HEK293T (cell line): ENCODE results near the gene MPRIP.

Experiments
- ARNT ChIP-seq: fragments of 450-650 bp; IDR thresholded peaks from 2 replicates; pipeline ENCODE4 v1.6.1; 2017; ENCODE audit warnings: mild to moderate bottlenecking
- BHLHE40 ChIP-seq: fragments of 450-650 bp; IDR thresholded peaks from 2 replicates; pipeline ENCODE4 v1.6.1; 2016; ENCODE audit warnings: mild to moderate bottlenecking, moderate library complexity, borderline replicate concordance
- CTBP1 ChIP-seq: fragments of 450-650 bp; IDR thresholded peaks from 2 replicates; pipeline ENCODE4 v1.6.1; 2016; ENCODE audit warnings: borderline replicate concordance
- ELF4 ChIP-seq: fragments of 450-650 bp; IDR thresholded peaks from 2 replicates; pipeline ENCODE4 v1.6.1; 2017; ENCODE audit warnings: antibody characterized with exemption
- FOXA1 ChIP-seq: fragments of 450-650 bp; IDR thresholded peaks from 2 replicates; pipeline ENCODE4 v1.6.1; 2016; ENCODE audit warnings: mild to moderate bottlenecking
- FOXK2 ChIP-seq: fragments of 450-650 bp; IDR thresholded peaks from 2 replicates; pipeline ENCODE4 v1.6.1; 2016; ENCODE audit warnings: mild to moderate bottlenecking
- HDGF ChIP-seq: fragments of 450-650 bp; IDR thresholded peaks from 2 replicates; pipeline ENCODE4 v1.6.1; 2017; ENCODE audit warnings: antibody characterized with exemption, borderline replicate concordance
- SP1 ChIP-seq: fragments of 450-650 bp; IDR thresholded peaks from 2 replicates; pipeline ENCODE4 v1.6.1; 2017
- SUZ12 ChIP-seq: fragments of 450-650 bp; IDR thresholded peaks from 2 replicates; pipeline ENCODE4 v1.6.1; 2016; ENCODE audit warnings: mild to moderate bottlenecking
- TARDBP ChIP-seq: fragments of 450-650 bp; IDR thresholded peaks from 2 replicates; pipeline ENCODE4 v1.6.1; 2016
- ZNF384 ChIP-seq: fragments of 450-650 bp; IDR thresholded peaks from 2 replicates; pipeline ENCODE4 v1.6.1; 2016
- TF ChIP-seq, protein P1 (sequence below): fragments of 450-650 bp; IDR thresholded peaks from 2 replicates; pipeline ENCODE4 v1.6.1; 2016

DNA sequence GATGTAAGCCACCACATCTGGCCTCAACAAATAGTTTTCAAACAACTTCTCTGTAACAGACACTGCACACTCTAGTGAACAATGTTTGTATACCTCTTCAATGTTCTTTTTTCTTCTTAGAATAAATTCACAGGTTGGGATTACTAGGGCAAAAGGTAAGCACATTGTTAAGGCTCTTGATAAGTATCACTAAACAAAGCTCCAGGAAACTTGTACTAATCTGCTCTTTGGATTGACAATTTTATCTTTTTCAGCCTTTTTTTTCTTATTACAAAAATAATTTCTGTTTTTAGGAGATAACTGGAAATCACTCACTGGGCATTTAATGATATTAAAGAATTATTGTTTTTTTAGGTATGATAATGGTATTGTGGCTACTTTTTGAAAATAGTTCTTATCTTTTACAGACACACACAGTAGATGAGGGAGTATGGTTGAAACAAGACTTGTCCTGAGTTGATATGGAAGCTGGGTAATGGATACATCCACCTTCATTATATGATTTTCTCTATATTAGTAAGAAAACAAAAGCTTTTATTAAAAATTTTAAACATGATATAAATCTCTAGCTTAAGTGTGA is 7.7 kb upstream of the MPRIP start:
- no peak for TF ChIP-seq ZNF384
- TF ChIP-seq FOXK2: no peak
- TF ChIP-seq CTBP1: no peak
- TF ChIP-seq, protein P1, sequence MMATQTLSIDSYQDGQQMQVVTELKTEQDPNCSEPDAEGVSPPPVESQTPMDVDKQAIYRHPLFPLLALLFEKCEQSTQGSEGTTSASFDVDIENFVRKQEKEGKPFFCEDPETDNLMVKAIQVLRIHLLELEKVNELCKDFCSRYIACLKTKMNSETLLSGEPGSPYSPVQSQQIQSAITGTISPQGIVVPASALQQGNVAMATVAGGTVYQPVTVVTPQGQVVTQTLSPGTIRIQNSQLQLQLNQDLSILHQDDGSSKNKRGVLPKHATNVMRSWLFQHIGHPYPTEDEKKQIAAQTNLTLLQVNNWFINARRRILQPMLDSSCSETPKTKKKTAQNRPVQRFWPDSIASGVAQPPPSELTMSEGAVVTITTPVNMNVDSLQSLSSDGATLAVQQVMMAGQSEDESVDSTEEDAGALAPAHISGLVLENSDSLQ: no peak
- no peak for TF ChIP-seq HDGF
- TF ChIP-seq BHLHE40: no peak
- TF ChIP-seq SP1: no peak
- TF ChIP-seq ELF4: no peak
- TF ChIP-seq SUZ12: no peak
- TF ChIP-seq FOXA1: no peak
- TF ChIP-seq ARNT: no peak
- no peak for TF ChIP-seq TARDBP
